Stomach (tissue), 9 donors: ENCODE measurements around the gene FTO. TPM values are rescaled to one million over a fixed set of nuclear protein-coding genes. Genes with fewer than 3 reads are reported as not detected.

Source experiments
- DNase-seq, 2 donors: peaks; one replicate each; pipeline versions ENCODE4 v3.0.0 to v3.0.0-alpha.2; 2013 to 2019
- H3K27ac ChIP-seq, 5 donors: fragments of 200-600 bp in 4 of 5; sonication (generic) in 4 of 5; one replicate each; pipeline ENCODE4 v1.5.1; 2013 to 2019; ENCODE audit warnings: mild to moderate bottlenecking in 1 of 5, moderate library complexity in 1 of 5
- H3K27me3 ChIP-seq, 3 donors: fragments of 200-600 bp; sonication (generic); one replicate each; pipeline ENCODE4 v1.5.1; 2017 to 2019; ENCODE audit warnings: mixed run types in 1 of 3
- H3K36me3 ChIP-seq, 4 donors: fragments of 200-600 bp; sonication (generic); 1 replicate in 3 of 4; 2 replicates in 1 of 4; pipeline ENCODE4 v1.5.1; 2016 to 2019
- H3K4me1 ChIP-seq, 4 donors: fragments of 200-600 bp; sonication (generic); one replicate each; pipeline ENCODE4 v1.5.1; 2016 to 2019
- H3K4me3 ChIP-seq, 4 donors: fragments of 200-600 bp; sonication (generic) in 3 of 4; one replicate each; pipeline ENCODE4 v1.5.1; 2016 to 2019; ENCODE audit warnings: mild to moderate bottlenecking in 1 of 4
- H3K9me3 ChIP-seq, 4 donors: fragments of 200-600 bp; sonication (generic); one replicate each; pipeline ENCODE4 v1.5.1; 2016 to 2019
- EP300 ChIP-seq: sonication (generic); formaldehyde crosslinking; IDR thresholded peaks from one replicate; pipeline ENCODE4 v1.6.1; 2017; ENCODE audit warnings: antibody characterized with exemption
- POLR2A ChIP-seq, 4 donors: fragments of 450-650 bp; IDR thresholded peaks; one replicate each; pipeline ENCODE4 v1.6.1; 2016; ENCODE audit warnings: antibody characterized with exemption in 4 of 4, control low read depth in 2 of 4, mild to moderate bottlenecking in 1 of 4, moderate library complexity in 1 of 4
- POLR2AphosphoS5 ChIP-seq, 3 donors: sonication (generic); formaldehyde crosslinking; IDR thresholded peaks; one replicate each; pipeline ENCODE4 v1.6.1; 2016; ENCODE audit warnings: antibody characterized with exemption in 3 of 3
- whole genome bisulfite sequencing, 5 donors: extraction: QIAGEN DNeasy Blood & Tissue Kit in 3 of 5; methylation state at CpG; one replicate each; pipeline versions ENCODE4 v1.1.5 to v1.1.7; 2013 to 2018; 5-methylcytosine and 5-hydroxymethylcytosine counted together
- intact Hi-C: fragments of 100-400 bp; cut with DNase I; formaldehyde crosslinking; loops from one replicate; pipeline ENCODE4 v1.15.1; 2023; ENCODE audit warnings: low total_unique reads
- polyA plus RNA-seq, 3 donors: library from polyadenylated mRNA; stranded (reverse); fragments of 200-250 nt; gene quantifications; one replicate each; pipeline ENCODE4 v1.2.3, GENCODE V29; 2013
- total RNA-seq, 5 donors: library from RNA; depleted of rRNA; stranded (reverse); fragments of >200 nt; gene quantifications; one replicate each; pipeline versions ENCODE4 v1.1.0 to v1.2.3, GENCODE V29; 2014 to 2016
- TF ChIP-seq, protein P1 (sequence below), 7 experiments: fragments of 450-650 bp in 4 of 7; fragments of 200-600 bp in 3 of 7; sonication (generic) in 3 of 7; IDR thresholded peaks; one replicate each; pipeline ENCODE4 v1.5.1; 2016 to 2019; ENCODE audit warnings: antibody characterized with exemption in 7 of 7, control low read depth in 2 of 7, mild to moderate bottlenecking in 1 of 7
- donor health status: healthy with polysubstance abuse.
- donor health status: Bipolar disorder and iron deficiency.
- donor health status: healthy.

FTO gene
- total and polyA plus RNA-seq, 8 donors: 9.3 to 88.7 (median 24.6) TPM

DNA sequence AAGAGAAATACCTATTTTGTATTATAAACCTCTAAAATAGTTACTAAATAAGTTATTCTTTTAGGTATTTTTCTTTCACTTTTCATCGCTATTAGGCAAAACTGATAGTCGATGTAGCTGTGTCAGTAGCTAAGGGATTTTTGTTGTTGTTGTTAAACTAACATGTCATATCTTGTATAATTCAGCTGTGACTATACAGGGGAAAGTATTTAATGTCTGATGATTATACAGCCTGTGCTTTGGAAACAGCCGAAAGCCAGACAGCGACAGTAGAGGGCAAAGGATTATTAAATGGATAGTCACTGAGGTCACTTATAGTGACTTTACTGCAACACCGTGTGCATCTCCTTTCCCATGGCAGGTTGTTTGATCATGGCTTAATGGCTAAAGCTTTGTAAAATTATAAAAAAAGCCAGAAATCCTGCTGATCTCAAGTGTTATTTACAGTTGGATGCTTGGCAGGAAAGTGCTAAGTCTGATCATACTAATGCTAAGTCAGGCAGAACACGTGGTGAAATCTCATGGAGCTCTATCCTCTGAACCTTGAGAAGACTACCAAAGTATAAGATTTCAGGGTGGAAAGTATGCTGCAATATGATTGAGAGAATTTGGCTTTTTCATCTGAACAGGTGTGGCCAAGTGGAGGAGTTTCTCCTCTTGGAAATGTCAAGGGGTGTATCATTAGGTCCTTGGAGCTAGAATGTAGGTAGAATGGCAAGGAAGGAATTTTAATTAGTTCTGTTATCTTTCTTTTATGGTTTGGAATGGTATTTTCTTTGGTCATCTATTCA lies 88.4 kb downstream of the FTO start:
- Histone ChIP-seq H3K4me1 (peaks cover 0 to 4% (median 2%) of the 10 kb centered on the region in 4 donors), H3K27me3 (no peaks in the 10 kb centered on the region), H3K36me3 (no peaks in the 10 kb centered on the region), H3K9me3 (no peaks in the 10 kb centered on the region), H3K4me3 (no peak overlapping the region), H3K27ac (no peak overlapping the region)
- WGBS, 5 donors: 73 to 79% (median 77%) methylated on average over 6 of the region's 6 CpGs
- TF ChIP-seq EP300 (no peak), POLR2A (IDR thresholded peaks at IDR 0.05) (no peak), POLR2AphosphoS5 (IDR thresholded peaks at IDR 0.05) (no peak)
- TF ChIP-seq, protein P1, sequence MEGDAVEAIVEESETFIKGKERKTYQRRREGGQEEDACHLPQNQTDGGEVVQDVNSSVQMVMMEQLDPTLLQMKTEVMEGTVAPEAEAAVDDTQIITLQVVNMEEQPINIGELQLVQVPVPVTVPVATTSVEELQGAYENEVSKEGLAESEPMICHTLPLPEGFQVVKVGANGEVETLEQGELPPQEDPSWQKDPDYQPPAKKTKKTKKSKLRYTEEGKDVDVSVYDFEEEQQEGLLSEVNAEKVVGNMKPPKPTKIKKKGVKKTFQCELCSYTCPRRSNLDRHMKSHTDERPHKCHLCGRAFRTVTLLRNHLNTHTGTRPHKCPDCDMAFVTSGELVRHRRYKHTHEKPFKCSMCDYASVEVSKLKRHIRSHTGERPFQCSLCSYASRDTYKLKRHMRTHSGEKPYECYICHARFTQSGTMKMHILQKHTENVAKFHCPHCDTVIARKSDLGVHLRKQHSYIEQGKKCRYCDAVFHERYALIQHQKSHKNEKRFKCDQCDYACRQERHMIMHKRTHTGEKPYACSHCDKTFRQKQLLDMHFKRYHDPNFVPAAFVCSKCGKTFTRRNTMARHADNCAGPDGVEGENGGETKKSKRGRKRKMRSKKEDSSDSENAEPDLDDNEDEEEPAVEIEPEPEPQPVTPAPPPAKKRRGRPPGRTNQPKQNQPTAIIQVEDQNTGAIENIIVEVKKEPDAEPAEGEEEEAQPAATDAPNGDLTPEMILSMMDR (IDR thresholded peaks at IDR 0.05): no peak
- DNase-seq: no peak
- intact Hi-C loops: no loop called here

DNA sequence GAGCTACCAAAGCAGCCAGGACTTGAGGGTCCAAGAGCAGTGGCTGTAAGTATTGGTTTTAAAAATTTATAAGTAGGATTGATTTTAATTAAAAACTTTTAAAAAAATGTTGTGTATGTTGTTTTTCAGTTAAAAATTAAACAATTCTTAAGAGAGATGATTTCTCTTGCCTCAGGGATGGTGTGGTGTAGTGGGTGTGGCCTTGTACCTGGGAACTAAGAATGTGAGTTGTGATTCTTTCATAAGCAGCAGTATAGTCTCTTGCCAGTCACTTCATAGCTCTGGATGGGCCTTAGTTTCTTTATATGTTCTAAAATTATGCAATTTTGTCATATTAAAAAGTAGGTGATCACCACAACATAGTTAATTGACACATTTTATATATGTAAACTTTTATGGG lies 99.5 kb downstream of the FTO start:
- no peak overlapping the region for H3K27ac ChIP-seq
- H3K27me3 ChIP-seq: no peaks in the 10 kb centered on the region
- H3K36me3 ChIP-seq: no peaks in the 10 kb centered on the region
- H3K9me3 ChIP-seq: no peaks in the 10 kb centered on the region
- intact Hi-C loops: no loop called here
- TF ChIP-seq EP300: no peak
- TF ChIP-seq, protein P1 (IDR thresholded peaks at IDR 0.05): no peak
- TF ChIP-seq POLR2A (IDR thresholded peaks at IDR 0.05): no peak
- no peak for TF ChIP-seq POLR2AphosphoS5 (IDR thresholded peaks at IDR 0.05)
- H3K4me3 ChIP-seq: no peak overlapping the region
- no peak for DNase-seq
- H3K4me1 ChIP-seq: peaks cover 0 to 15% (median 5%) of the 10 kb centered on the region in 4 donors

DNA sequence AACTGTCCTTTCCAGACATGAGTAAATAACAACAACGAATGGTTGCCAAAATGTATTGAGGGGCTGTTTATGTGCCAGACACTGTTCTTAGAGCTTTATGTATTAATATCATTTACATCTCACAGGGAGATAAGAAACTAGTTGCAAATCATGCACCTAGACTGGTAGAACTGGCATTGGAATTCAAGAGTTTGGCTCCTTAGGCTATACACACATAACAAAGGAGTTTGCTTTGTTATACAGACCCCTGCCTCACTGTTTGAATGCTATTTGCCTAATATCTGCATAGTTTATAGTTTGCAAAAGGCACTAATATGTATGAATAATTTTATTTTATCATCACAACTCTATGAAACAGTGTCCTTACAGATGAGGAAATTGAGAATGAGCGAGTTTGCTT lies 100.0 kb downstream of the FTO start:
- H3K36me3 ChIP-seq: no peaks in the 10 kb centered on the region
- TF ChIP-seq, protein P1 (IDR thresholded peaks at IDR 0.05): no peak
- no peak for TF ChIP-seq POLR2A (IDR thresholded peaks at IDR 0.05)
- TF ChIP-seq POLR2AphosphoS5 (IDR thresholded peaks at IDR 0.05): no peak
- TF ChIP-seq EP300: no peak
- H3K4me3 ChIP-seq: no peak overlapping the region
- DNase-seq: no peak
- H3K9me3 ChIP-seq: no peaks in the 10 kb centered on the region
- peaks cover 0 to 19% (median 8%) of the 10 kb centered on the region in 4 donors for H3K4me1 ChIP-seq
- H3K27ac ChIP-seq: no peak overlapping the region
- 69 to 83% (median 81%) methylated on average over 2 of the region's 2 CpGs for WGBS, 5 donors
- H3K27me3 ChIP-seq: no peaks in the 10 kb centered on the region
- intact Hi-C loops: no loop called here

DNA sequence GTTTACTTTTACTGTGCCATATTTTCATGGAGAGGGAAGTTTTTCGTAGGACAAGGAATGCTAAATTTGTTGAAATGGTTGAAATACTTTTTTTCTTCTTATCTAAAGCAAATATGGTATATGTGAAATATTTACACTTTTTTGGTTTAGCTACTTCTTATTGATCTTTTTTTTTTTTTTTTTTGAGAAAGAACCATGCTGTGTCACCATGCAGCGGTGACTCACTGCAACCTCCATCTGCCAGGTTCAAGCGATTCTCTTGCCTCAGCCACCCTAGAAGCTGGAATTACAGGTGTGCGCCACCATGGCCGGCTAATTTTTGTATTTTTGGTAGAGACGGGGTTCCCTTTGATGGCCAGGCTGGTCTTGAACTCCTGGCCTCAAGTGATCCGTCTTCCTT lies 100.5 kb downstream of the FTO start:
- Histone ChIP-seq H3K27ac (no peak overlapping the region), H3K36me3 (no peaks in the 10 kb centered on the region), H3K4me3 (no peak overlapping the region), H3K27me3 (no peaks in the 10 kb centered on the region), H3K4me1 (peaks cover 0 to 19% (median 10%) of the 10 kb centered on the region in 4 donors), H3K9me3 (no peaks in the 10 kb centered on the region)
- TF ChIP-seq EP300: no peak
- TF ChIP-seq, protein P1 (IDR thresholded peaks at IDR 0.05): no peak
- TF ChIP-seq POLR2AphosphoS5 (IDR thresholded peaks at IDR 0.05): no peak
- TF ChIP-seq POLR2A (IDR thresholded peaks at IDR 0.05): no peak
- WGBS, 5 donors: 90 to 95% (median 93%) methylated on average over 7 of the region's 7 CpGs
- intact Hi-C loops: no loop called here
- DNase-seq: no peak
